SU-DHL-6 (cell line): Measurements from ENCODE around the gene OR4E1.

ENCODE experiments used
- H2AFZ ChIP-seq: fragments of 200-600 bp; sonication (generic); 2 replicates; pipeline ENCODE4 v1.6.1; 2014; ENCODE audit warnings: low read depth, mild to moderate bottlenecking, moderate library complexity, mixed read lengths, antibody characterized with exemption, low read length; ENCODE audit not compliant: severe bottlenecking
- H3F3A ChIP-seq: fragments of 200-600 bp; shearing (Covaris generic); 2 replicates; pipeline ENCODE4 v1.6.0; 2016; ENCODE audit warnings: antibody characterized with exemption, mild to moderate bottlenecking; ENCODE audit not compliant: insufficient read depth
- H3K27ac ChIP-seq: fragments of 200-600 bp; sonication (generic); 2 replicates; pipeline ENCODE4 v1.5.1; 2016; ENCODE audit warnings: low read depth, mild to moderate bottlenecking, low read length, moderate library complexity, mixed read lengths
- H3K27me3 ChIP-seq: fragments of 200-600 bp; sonication (generic), shearing (Covaris generic); 2 replicates; pipeline ENCODE4 v1.6.0; 2014; ENCODE audit warnings: mild to moderate bottlenecking, low read length
- H3K36me3 ChIP-seq: fragments of 200-600 bp; sonication (generic); 2 replicates; pipeline ENCODE4 v1.6.1; 2014; ENCODE audit warnings: mild to moderate bottlenecking, low read length, mixed read lengths
- H3K4me2 ChIP-seq: fragments of 300-600, 200-600 bp; shearing (Covaris generic), sonication (generic); 2 replicates; pipeline ENCODE4 v1.6.0; 2014; ENCODE audit warnings: low read length, low read depth, mild to moderate bottlenecking; ENCODE audit not compliant: poor library complexity, severe bottlenecking
- H3K4me3 ChIP-seq: fragments of 200-600 bp; sonication (generic); 2 replicates; pipeline ENCODE4 v1.5.1; 2014; ENCODE audit warnings: antibody characterized with exemption, low read length, mild to moderate bottlenecking, mixed read lengths; ENCODE audit not compliant: insufficient read depth, poor library complexity, severe bottlenecking
- H3K79me2 ChIP-seq: fragments of 200-600 bp; sonication (generic); 2 replicates; pipeline ENCODE4 v1.6.1; 2014; ENCODE audit warnings: mild to moderate bottlenecking, low read length, moderate library complexity; ENCODE audit not compliant: insufficient read depth
- H3K9ac ChIP-seq: fragments of 200-600 bp; sonication (generic); 2 replicates; pipeline ENCODE4 v1.7.0; 2014; ENCODE audit warnings: mild to moderate bottlenecking, low read length
- H3K9me2 ChIP-seq: fragments of 200-600 bp; sonication (generic); replicated peaks from 2 replicates; pipeline ENCODE4 v1.6.1; 2014; ENCODE audit warnings: low read length; ENCODE audit not compliant: insufficient read depth
- H3K9me3 ChIP-seq: fragments of 200-600 bp; sonication (generic); 2 replicates; pipeline ENCODE4 v1.6.1; 2014; ENCODE audit warnings: low read length, mixed read lengths; ENCODE audit not compliant: insufficient read depth
- H4K20me1 ChIP-seq: fragments of 200-600 bp; sonication (generic); 2 replicates; pipeline ENCODE4 v1.6.1; 2014; ENCODE audit warnings: low read depth, mild to moderate bottlenecking, antibody characterized with exemption, low read length, moderate library complexity, mixed read lengths
- CTCF ChIP-seq: fragments of 200-600 bp; sonication (generic); IDR thresholded peaks from one replicate; pipeline ENCODE4 v1.5.1; 2017; ENCODE audit warnings: antibody characterized with exemption, mild to moderate bottlenecking, low read length, moderate library complexity; ENCODE audit not compliant: insufficient read depth, poor library complexity, severe bottlenecking
- EZH2phosphoT487 ChIP-seq: fragments of 200-600 bp; sonication (generic), shearing (Covaris generic); conservative IDR thresholded peaks from 2 replicates; pipeline ENCODE4 v1.6.1; 2018; ENCODE audit warnings: mild to moderate bottlenecking, antibody characterized with exemption, low read length, moderate library complexity, mixed read lengths

Gene OR4E1

DNA sequence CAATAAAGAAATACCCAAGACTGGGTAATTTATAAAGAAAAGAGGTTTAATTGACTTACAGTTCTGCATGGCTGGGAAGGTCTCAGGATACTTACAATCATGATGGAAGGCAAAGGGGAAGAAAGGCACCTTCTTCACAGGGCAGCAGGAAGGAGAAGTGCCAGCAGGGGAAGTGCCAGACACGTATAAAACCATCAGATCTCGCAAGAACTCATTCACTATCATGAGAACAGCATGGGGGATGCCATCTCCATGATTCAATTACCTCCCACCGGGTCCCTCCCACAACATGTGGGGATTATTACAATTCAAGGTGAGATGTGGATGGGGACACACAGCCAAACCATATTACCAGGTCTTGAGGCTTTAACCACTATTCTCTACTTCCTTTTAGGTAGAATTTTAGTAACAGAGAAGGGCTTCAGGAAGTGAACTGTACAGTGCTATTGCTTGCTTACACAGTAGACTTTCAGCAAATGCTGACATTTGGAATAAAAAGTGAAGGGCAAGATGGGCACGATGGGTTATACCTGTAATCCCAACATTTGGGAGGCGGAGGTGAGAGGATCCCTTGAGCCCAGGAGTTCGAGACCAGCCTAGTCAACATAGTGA lies 40.8 kb upstream of the OR4E1 start:
- no peak for TF ChIP-seq CTCF
- no peak for TF ChIP-seq EZH2phosphoT487
- H3F3A ChIP-seq = peaks cover 15% of the 10 kb centered on the region
- H3K9ac ChIP-seq = no peak overlapping the region
- peaks cover 11% of the 10 kb centered on the region for H3K36me3 ChIP-seq
- no peaks in the 10 kb centered on the region for H3K27me3 ChIP-seq
- H3K79me2 ChIP-seq = no peaks in the 10 kb centered on the region
- H3K27ac ChIP-seq = no peak overlapping the region
- no peaks in the 10 kb centered on the region for H3K9me3 ChIP-seq
- H4K20me1 ChIP-seq = no peaks in the 10 kb centered on the region
- H2AFZ ChIP-seq = no peak overlapping the region
- peak overlapping the region; percentile 63 for H3K4me2 ChIP-seq
- H3K4me3 ChIP-seq = peak overlapping the region; percentile 34
- no peaks in the 10 kb centered on the region for H3K9me2 ChIP-seq

GRCh38 chr14:21712036-21712435 lies 38.4 kb upstream of the OR4E1 start:
- Histone ChIP-seq H3K4me2 (peak overlapping the region; percentile 63), H3K79me2 (no peaks in the 10 kb centered on the region), H2AFZ (no peak overlapping the region), H3F3A (peaks cover 15% of the 10 kb centered on the region), H3K27ac (peak overlapping the region; percentile 70), H3K9ac (peak overlapping the region; percentile 38), H4K20me1 (no peaks in the 10 kb centered on the region), H3K27me3 (no peaks in the 10 kb centered on the region), H3K9me2 (no peaks in the 10 kb centered on the region), H3K9me3 (peaks cover 2% of the 10 kb centered on the region; the same call in 1 of the 2 replicates), H3K36me3 (peaks cover 28% of the 10 kb centered on the region), H3K4me3 (peak overlapping the region; percentile 26)
- TF ChIP-seq EZH2phosphoT487 (no peak), CTCF (no peak)

- H2AFZ ChIP-seq = no peak overlapping the region
These were observed 37.8 kb upstream of the OR4E1 start for GRCh38 chr14:21711360-21711961.

More at GRCh38 chr14:21711360-21711961, 37.8 kb upstream of the OR4E1 start:
- Histone ChIP-seq H3K27me3 (no peaks in the 10 kb centered on the region), H3K27ac (peak overlapping the region; percentile 70), H3K9me2 (no peaks in the 10 kb centered on the region), H3K9ac (0 out of 2 replicates have a peak overlapping the region, but pooled peaks have one; percentile 38), H3K79me2 (no peaks in the 10 kb centered on the region), H4K20me1 (no peaks in the 10 kb centered on the region), H3K4me2 (peak overlapping the region; percentile 63), H3F3A (peaks cover 15% of the 10 kb centered on the region), H3K9me3 (peaks cover 7% of the 10 kb centered on the region; the same call in 1 of the 2 replicates), H3K36me3 (peaks cover 34% of the 10 kb centered on the region), H3K4me3 (peak overlapping the region; percentile 26)
- no peak for TF ChIP-seq EZH2phosphoT487
- peak; percentile 58 for TF ChIP-seq CTCF
